ENCODE results near the gene SYP.

The SYP gene

GRCh38 chrX:49212209-49212608 lies 12.2 kb upstream of the SYP start:
- H3K79me2 ChIP-seq (ENCODE audit: insufficient read depth, low read length), result no peaks in the 10 kb centered on the region
- H3K9me3 ChIP-seq (ENCODE audit: insufficient read depth, low read length), result no peaks in the 10 kb centered on the region
- H2AFZ ChIP-seq (ENCODE audit: low read depth, low read length, severe bottlenecking), result no peak overlapping the region
- H3K4me2 ChIP-seq (ENCODE audit: low read depth, low read length, poor library complexity, severe bottlenecking), result no peak overlapping the region
- no peaks in the 10 kb centered on the region for H3K9me2 ChIP-seq (replicated peaks; ENCODE audit: insufficient read depth, low read length)
- H3K27ac ChIP-seq (ENCODE audit: low read depth, low read length), result no peak overlapping the region
- no peaks in the 10 kb centered on the region for H3K36me3 ChIP-seq (ENCODE audit: low read length)
- no peaks in the 10 kb centered on the region for H4K20me1 ChIP-seq (ENCODE audit: low read depth, low read length)
- no peak overlapping the region for H3K4me3 ChIP-seq (ENCODE audit: insufficient read depth, low read length, poor library complexity, severe bottlenecking)
- no peaks in the 10 kb centered on the region for H3F3A ChIP-seq (ENCODE audit: insufficient read depth)
- H3K9ac ChIP-seq (ENCODE audit: low read length), result no peak overlapping the region
- no peaks in the 10 kb centered on the region for H3K27me3 ChIP-seq (ENCODE audit: low read length)
- TF ChIP-seq CTCF (IDR thresholded peaks at IDR 0.05; ENCODE audit: insufficient read depth, low read length, poor library complexity, severe bottlenecking) (no peak), EZH2phosphoT487 (conservative IDR thresholded peaks at IDR 0.05; ENCODE audit: low read length) (no peak)

- Histone ChIP-seq H3F3A (ENCODE audit: insufficient read depth) (no peaks in the 10 kb centered on the region), H3K4me2 (ENCODE audit: low read depth, low read length, poor library complexity, severe bottlenecking) (no peak overlapping the region), H3K79me2 (ENCODE audit: insufficient read depth, low read length) (no peaks in the 10 kb centered on the region), H3K9me2 (replicated peaks; ENCODE audit: insufficient read depth, low read length) (no peaks in the 10 kb centered on the region), H4K20me1 (ENCODE audit: low read depth, low read length) (no peaks in the 10 kb centered on the region), H3K4me3 (ENCODE audit: insufficient read depth, low read length, poor library complexity, severe bottlenecking) (no peak overlapping the region), H3K9ac (ENCODE audit: low read length) (no peak overlapping the region), H2AFZ (ENCODE audit: low read depth, low read length, severe bottlenecking) (no peak overlapping the region), H3K27ac (ENCODE audit: low read depth, low read length) (no peak overlapping the region), H3K36me3 (ENCODE audit: low read length) (no peaks in the 10 kb centered on the region), H3K9me3 (ENCODE audit: insufficient read depth, low read length) (no peaks in the 10 kb centered on the region), H3K27me3 (ENCODE audit: low read length) (no peaks in the 10 kb centered on the region)
- TF ChIP-seq EZH2phosphoT487 (conservative IDR thresholded peaks at IDR 0.05; ENCODE audit: low read length), result no peak
- TF ChIP-seq CTCF (IDR thresholded peaks at IDR 0.05; ENCODE audit: insufficient read depth, low read length, poor library complexity, severe bottlenecking), result no peak
Observed at GRCh38 chrX:49211074-49211473, 11.1 kb upstream of the SYP start.

GRCh38 chrX:49210406-49210805 lies 10.4 kb upstream of the SYP start:
- no peaks in the 10 kb centered on the region for H3K9me2 ChIP-seq (replicated peaks; ENCODE audit: insufficient read depth, low read length)
- H3K27me3 ChIP-seq (ENCODE audit: low read length), result no peaks in the 10 kb centered on the region
- no peak overlapping the region for H3K4me3 ChIP-seq (ENCODE audit: insufficient read depth, low read length, poor library complexity, severe bottlenecking)
- H3K4me2 ChIP-seq (ENCODE audit: low read depth, low read length, poor library complexity, severe bottlenecking), result no peak overlapping the region
- no peaks in the 10 kb centered on the region for H3K79me2 ChIP-seq (ENCODE audit: insufficient read depth, low read length)
- H3K36me3 ChIP-seq (ENCODE audit: low read length), result no peaks in the 10 kb centered on the region
- H3K27ac ChIP-seq (ENCODE audit: low read depth, low read length), result no peak overlapping the region
- no peaks in the 10 kb centered on the region for H3F3A ChIP-seq (ENCODE audit: insufficient read depth)
- TF ChIP-seq EZH2phosphoT487 (conservative IDR thresholded peaks at IDR 0.05; ENCODE audit: low read length) (no peak), CTCF (IDR thresholded peaks at IDR 0.05; ENCODE audit: insufficient read depth, low read length, poor library complexity, severe bottlenecking) (no peak)
- H3K9me3 ChIP-seq (ENCODE audit: insufficient read depth, low read length), result no peaks in the 10 kb centered on the region
- no peak overlapping the region for H3K9ac ChIP-seq (ENCODE audit: low read length)
- H4K20me1 ChIP-seq (ENCODE audit: low read depth, low read length), result no peaks in the 10 kb centered on the region
- no peak overlapping the region for H2AFZ ChIP-seq (ENCODE audit: low read depth, low read length, severe bottlenecking)

Measured in SU-DHL-6 (cell line).